ENCODE results near the gene NLRC3.

Gene NLRC3

DNA sequence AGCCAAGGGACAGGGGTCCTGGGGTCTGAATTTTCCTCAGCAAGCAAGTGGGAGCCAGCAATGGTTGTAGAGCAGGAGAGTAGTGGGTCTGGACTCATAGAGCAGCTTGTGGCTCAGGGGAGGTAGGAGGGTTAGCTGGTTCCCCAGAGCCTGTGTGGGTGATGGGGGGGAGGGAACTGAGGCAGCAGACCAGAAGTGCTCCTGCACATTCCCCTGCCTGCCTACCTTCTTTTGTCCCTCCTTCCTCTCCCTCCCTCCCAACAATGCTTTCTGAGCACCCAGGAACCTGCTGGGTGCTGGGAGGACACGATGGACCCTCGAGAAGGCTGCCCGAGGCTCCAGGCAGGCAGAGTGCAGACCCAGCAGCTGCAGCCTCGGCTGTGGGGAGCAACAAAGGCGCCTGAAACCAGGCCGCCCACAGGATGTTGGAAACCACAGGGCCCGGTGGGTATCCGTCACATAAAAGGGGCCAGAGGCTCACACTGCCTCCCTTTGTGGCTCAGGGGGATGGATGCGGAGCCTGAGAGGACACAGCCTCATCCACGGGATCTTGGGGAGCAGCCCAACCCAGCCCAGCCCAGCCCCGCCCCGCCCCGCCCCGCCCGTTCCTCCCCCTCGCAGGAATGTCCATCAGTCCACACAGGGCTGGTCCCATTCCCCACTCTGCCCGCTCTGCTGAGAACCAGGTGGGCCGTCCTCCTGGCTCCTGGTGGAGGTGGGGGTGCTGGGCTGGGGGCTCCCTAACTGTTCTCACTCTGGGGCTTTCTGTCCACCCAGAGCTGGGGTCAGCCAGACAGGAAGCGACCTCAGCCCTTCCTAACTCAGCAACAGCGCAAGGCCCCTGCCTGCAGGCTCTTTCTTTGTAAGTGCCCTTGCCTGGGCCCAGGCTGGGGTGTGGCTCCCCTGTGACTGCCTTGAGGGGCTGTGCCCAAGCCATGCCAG, 1.7 kb upstream of the NLRC3 start:
- DNase-seq (ENCODE audit: low spot score): peak; percentile 62

DNA sequence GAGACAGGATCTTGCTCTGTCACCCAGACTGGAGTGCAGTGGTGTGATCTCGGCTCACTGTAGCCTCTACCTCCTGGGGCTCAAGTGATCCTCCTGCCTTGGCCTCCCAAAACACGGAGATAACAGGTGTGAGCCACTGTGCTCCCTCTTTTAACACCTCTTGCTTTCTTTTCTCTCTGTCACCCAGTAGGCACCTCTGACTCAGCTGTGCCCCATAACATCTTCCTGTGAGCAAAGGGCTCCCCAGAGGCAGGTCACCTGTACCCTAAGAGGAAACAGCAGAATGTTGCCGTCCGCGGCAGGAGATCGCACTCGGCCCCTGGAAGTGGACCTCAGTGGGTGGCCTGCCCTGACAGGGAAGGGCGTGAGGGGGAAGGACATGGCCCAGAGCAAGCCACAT, 918 bp upstream of the NLRC3 start:
- DNase-seq (ENCODE audit: low spot score): peak; percentile 63

DNA sequence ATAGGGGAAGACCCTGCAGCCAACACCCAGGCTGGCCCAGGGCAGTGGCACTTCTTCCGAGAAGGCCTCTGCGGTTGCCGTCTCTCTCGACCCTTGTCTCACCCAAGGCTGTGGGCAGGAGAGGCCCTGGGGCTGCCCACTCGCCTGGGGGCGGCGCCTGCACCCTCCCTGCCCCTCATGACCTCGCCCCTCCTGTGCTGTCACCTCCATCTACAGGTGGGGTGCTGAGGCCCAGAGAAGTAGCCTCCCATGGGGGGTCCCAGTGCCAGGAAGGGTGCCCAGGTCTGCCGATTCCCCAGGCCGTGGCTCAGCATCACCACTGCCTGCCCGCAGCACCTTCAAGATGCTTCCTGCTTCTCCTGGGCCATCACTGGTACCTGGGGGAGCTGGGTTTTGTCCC, 992 bp downstream of the NLRC3 start:
- peak; percentile 24 for DNase-seq (ENCODE audit: low spot score)

DNA sequence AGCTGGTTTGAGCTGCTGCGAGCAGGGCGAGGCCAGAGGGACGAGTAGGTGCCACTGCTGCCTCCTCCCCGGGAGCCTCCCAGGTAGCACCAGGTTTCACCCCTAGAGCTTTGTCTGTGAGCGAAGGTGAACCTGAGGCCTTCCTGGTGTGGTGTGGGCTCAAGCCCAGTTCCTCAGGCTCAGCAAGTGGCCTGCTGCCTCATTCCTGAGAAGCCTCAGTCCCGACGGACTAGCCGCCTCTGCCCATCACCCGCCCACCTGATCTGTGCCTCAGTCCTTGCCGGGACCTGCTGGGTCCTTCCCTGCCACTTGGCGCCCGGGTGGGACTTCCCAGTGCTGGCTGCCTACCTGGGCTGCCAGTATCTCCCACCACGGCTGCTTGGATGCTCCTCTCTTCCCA, 1.7 kb downstream of the NLRC3 start:
- no peak for DNase-seq (ENCODE audit: low spot score)

DNA sequence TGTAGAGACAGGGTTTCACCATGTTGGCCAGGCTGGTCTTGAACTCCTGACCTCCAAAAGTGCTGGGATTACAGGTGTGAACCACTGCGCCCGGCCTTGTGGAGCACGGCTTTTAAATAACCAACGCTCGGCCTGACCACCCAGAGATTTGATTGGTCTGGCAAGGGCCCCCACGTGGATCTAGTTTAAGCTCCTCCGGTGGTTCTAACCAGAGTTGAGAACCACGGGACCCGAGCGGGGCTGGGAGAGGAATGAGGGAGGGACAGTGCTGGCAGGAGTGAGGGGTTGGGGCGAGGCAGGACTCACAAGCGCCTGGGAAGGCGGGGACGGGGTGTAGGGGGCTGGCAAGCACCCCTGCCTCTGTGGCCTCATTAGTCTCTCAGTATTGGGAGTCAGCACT, 3.0 kb downstream of the NLRC3 start:
- DNase-seq (ENCODE audit: low spot score): no peak

DNA sequence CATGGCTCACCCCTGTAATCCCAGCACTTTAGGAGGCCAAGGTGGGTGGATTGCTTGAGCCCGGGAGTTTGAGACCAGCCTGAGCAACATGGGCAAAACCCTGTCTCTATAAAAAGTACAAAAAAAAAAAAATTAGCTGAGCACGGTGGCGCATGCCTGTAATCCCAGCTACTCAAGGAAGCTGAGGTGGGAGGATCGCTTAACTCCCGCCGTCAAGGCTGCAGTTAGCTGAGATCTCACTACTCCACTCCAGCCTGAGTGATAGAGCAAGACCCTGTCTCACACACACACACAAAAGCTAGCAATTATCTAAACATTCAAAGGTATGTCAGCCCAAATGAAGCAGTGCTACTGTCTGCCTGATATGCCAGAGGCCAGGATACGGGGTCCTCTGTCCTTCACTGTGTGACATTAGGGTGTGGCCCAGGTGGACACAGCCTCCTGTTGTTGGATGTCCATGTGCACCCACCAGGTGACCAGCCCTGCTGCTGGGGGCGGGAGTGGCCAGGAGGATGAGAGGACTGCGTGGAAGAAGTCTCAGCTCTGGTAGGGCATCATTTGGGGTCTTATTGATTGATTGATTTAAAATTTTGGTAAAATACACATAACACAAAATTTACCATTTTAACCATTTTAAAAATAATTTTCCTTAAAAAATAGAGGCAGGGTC, 3.9 kb downstream of the NLRC3 start:
- no peak for DNase-seq (ENCODE audit: low spot score)

DNA sequence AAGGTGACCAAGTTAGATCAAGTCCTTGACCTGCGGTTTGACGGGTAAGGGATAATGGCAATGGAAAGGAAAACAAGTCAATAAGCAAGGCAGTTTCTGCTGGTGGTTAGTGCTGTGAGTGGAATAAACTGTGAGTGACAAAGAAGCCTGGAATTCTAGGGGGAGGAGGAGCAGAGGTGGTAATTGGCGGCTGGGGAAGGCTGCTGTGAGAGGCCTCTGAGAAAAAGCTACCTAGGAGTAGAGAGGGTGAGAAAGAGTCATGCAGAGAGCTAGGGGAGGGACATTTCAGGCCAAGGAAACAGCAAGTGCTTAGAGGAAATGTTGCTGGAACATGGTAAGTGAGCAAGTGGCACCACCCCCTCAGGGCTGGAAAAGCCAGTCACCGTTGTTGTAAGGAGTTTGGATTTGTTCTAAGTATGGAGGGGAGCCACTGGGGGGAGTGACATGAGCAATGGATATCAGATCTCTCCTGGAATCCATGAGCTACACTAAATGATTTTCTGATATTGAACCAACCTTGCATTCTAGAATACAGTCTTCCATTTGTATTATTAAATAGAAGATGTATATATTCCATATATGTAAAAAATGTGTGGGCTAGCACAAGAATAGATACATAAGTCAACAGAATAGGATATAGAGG, 6.7 kb downstream of the NLRC3 start:
- no peak for DNase-seq (ENCODE audit: low spot score)

DNA sequence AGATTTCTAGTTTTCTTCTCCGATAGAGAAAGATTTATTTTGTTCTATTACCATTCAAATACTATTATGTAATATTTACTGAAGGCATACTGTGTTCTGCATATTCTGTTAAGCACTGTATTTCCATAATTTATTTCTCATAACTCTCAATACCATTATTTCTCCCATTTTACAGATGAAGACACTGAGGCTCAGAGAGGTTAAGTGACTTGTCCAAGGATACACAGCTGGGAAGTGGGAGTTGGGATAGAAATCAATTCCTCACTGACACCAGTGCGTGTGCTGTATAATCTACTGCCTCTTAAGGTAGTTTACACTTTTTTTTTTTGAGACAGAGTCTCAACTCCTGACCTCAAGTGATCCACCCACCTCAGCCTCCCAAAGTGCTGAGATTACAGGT, 7.4 kb downstream of the NLRC3 start:
- DNase-seq (ENCODE audit: low spot score): no peak

DNA sequence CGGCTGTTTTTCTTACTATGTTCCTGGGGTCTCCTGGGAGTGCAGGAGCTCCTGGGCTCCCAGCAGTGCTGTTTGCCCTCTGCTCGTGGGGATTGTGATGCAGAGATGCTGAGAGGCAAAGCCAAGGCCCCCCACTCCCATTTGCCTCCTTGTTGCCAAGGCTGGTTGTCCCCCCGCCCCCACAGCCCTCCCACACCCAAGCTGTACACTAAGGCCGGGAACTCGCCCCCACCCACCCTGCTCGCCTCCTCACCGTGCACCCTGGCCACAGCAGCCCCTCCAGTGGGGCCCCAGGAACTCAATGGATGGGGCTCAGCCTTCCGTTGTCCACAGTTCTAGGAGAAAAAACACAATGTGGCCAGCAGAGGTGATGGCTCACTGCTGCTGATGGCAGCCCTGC, 10.2 kb downstream of the NLRC3 start:
- DNase-seq (ENCODE audit: low spot score): no peak

DNA sequence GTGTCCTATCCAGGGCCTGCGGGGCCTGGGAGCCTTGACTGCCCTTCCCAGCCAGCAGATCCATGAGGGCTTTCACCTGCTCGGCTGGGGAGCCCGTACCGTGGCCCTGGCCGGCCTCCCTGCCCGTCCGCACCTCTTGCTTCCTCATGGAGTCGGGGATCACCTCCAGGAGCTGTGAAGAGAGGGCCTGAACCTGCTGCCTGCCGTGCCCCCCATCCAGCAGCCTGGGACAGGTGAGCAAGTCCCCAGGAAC, 12.4 kb downstream of the NLRC3 start:
- no peak for DNase-seq (ENCODE audit: low spot score)

DNA sequence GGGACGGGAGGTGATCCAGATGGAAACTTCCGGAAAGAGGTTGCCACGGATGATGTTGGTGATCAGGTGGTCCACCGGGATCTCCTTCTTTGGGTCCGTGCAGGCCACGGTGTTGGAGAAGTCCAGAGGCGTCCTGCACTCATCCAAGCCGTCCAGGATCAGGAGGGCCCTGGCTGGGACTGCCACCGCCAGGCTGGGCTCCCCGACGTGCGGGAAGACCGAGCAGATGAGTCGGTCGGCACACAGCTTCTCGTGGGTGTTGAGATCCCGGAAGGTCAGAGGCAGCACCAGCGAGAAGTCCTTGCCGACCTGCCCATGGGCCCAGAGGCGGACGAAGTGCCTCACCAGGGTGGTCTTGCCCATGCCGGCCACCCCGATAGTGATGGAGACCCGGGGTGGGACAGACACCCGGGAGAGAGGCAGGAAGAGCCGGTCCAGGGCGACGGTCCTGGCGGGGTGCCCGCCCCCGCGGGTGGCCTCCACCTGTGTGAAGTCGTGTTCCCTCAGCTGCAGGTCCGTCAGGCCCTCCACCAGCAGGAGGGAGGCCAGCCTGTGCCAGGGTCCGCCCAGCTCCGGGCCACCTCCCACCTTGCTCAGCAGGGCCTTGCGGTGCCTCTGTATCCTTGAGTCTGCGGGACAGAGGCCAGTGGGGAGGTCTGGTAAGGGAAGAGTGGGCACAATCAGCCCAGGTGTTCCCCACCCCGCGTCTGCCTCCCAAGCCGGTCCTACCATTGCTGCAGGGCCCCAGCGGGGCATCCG, 12.9 kb downstream of the NLRC3 start:
- DNase-seq (ENCODE audit: low spot score): no peak

DNA sequence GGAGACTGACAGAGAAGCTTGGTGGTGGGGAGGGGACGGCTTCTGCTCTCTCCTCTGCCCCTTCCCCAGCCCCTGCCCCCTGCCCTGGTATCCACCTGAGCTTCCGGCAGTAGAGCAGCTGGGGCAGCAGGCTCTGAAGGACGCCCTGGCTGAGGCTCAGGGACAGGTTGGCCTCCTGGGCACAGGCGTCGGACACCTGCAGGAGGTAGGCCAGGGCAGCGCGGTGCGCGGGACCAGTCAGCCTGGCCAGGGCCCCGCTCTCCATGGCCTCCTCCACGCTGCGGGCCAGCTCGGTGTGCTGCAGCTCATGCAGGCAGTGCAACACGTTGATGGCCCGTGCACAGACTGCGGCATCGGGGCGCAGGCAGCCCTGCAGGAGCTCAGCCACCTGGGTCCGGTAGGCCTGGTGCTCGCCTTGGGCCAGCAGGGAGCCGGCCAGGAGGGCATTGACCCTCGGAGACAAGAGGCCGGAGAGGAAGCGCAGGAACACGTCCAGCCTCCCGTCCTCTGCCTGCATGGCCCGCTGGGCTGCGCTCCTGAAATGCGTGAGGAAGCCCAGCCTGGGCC, 14.2 kb downstream of the NLRC3 start:
- no peak for DNase-seq (ENCODE audit: low spot score)

DNA sequence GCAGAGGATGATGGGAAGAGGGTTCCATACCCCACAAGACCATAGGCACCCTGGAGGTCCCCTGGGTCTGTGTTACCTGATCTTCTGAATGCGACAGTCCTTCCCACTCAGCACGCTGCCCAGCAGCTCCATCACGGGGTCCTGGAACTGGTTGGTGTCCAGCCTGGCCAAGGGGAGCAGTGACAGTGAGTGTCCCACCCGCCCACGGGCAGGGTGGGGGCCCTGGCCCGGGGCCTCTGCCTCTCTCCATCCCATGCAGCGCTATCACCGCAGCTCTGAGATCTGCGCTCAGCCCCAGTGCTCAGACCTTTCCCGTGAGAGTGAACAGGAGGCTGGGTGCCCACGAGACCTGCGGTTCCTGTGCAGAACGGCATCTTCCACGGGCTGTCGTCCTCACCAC, 15.6 kb downstream of the NLRC3 start:
- no peak for DNase-seq (ENCODE audit: low spot score)

DNA sequence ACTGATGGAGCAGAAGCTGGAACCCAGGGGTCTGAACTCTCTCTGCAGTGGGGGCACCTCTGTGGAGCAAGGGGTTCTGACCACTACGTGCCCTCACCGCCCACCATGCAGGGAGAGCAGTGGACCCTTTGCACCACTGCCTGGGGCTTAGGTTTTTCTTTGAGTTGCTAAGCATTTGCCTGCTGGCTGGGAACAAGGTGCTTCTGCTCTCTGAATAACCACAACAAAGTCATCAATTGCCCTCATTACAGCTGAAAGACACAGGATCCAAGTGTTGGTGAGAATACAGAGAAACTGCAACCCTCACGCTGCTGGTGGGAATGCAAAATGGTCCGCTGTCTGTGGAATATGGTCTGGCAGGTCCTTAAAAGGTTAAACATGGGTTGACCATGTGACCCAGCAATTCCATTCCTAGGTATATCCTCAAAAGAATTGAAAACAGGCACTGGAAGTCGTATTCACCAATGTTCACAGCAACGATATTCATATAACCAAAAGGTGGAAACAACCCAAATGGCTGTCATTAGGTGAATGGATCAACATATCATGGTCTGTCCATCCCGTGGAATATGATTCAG, 22.8 kb downstream of the NLRC3 start:
- no peak for DNase-seq (ENCODE audit: low spot score)

DNA sequence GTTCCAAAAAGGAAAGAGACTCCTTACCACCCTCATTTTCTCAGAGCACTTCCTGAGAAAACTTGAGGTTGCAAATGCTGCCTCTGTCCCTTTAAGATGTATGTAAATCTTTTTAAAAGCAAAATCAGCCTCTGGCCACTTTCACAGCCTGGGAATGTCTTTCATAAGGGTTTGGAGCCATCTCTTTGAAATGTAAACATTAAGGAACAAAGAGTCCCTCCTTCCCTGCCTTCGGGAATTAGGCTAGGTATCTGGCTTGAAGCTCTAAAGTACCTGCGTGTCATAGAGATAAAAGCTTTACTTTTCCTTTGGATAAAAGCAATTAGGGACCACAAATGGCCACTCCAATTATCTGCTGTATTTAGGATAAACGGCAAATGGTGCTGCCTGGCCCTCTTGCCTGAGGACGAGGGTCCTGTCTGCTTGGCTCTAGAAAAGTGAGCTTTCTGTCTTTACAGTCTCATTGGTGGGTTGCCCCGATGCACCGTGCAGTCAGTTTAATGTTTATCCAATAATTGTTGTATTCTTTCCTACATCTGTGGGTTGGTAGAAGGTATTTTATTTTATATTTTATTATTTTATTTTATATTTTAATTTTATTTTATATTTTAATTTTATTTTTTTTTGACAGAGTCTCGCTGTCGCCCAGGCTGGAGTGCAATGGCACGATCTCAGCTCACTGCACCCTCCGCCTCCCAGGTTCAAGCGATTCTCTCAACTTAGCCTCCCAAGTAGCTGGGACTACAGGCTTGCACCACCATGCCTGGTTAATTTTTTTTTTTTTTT, 23.9 kb downstream of the NLRC3 start:
- DNase-seq (ENCODE audit: low spot score): no peak

DNA sequence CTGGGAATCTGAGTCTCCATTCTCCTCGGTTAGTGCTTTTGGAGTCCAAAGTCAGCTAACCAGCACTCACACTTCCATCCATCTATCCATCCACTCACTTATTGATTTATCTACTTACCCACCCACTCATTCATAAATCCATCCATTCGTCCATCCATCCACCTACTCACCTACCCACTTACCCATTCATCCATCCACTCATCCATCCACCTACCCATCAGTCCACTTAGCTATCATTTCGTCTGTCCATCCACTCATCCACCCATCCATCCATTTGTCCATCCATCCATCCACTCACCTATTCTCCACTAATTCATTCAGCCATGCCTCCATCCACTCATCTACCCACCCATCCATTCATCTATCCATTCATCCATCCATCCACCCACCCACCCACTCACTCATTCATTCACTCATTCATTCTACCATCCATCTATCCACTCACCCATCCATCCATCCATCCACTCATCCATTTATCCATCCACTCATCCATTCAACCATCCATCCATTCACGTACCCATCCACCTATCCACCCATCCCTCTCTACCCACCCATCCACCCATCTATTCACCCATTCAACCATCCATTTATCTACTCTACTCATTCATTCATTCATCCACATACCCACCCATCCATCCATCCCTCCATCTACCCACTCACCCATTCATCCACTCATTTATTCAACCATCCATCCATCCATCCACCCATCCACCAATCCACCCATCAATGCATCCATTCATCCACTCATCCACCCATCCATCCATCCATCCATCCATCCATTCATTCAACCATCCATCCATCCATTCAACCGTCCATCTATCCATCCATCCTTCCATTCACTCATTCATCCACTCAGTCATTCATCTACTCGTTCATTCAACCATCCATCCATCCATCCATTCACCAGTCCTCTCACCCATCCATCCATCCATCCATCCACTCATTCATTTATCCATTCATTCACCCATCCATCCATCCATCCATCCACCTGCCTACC, 26.1 kb downstream of the NLRC3 start:
- no peak for DNase-seq (ENCODE audit: low spot score)

DNA sequence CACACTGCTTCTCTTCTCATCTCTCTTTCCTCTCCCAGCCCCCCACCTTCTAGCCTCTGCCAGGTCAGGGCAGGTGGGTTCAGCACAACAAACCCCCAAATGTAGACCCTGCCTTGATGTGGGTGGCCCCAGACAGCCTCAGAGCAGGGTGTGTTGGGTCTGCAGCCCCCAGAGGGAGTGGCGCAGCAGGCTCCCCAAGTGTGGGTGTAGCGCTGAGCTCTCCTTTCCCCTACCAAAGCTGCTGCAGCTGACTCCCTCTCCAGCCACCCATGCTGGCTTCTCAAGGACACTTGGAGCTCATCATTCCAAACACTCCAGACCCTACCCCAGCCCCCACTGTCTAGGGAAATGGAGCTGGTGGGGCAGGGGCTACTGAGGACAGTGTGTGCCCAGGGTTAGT, 27.3 kb downstream of the NLRC3 start:
- no peak for DNase-seq (ENCODE audit: low spot score)

DNA sequence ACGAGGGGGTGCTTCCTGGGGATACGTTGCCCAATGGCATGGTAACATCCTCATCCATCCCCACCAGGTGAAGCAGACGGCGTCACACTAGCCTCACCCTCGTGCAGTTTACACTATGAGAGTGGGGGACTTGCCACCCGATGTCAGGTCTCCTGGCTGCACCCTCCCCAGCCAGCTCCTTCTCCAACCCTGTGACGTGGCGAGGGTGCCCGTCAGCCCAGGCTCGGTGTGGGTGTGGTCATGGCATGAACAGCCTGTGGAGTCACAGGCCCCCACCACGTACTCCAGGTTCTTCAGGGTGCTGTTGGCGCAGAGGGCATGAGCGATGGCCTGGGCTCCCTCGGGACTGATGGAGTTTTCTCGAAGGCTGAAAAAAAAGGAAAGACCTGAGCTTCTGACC, 28.3 kb downstream of the NLRC3 start:
- no peak for DNase-seq (ENCODE audit: low spot score)

DNA sequence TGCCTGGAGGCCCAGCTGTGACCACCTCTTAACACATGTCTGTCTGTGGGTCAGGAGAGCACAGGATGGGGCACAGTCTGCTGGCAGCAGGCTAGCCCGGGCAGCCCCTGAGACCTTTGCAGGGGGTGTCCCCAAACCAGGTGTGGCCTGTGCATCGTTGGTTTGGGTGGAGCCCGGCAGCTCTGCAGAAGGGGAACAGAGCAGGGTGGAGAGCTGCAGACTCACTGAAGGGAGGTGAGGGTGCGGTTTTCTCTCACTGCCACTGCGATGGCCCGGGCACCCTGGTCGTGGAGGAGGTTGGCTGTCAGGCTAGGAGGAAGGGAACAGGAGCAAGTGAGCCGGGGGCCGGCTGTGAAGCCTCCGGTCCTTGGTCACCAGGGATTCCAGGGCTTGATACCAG, 28.8 kb downstream of the NLRC3 start:
- DNase-seq (ENCODE audit: low spot score): no peak
